ENCODE results near the gene ZSCAN5A. TPM values are rescaled to one million over a fixed set of nuclear protein-coding genes. Genes with fewer than 3 reads are reported as not detected.

The ZSCAN5A gene
- total RNA-seq, 3 donors from 2014 or later (not counting 1 experiment from before 2014, with no cell fraction given) = 6.7 to 10.2 (median 7.9) TPM

- TF ChIP-seq CTCF (IDR thresholded peaks at IDR 0.05) = no peak
- ATAC-seq = no peak
- Mint-ChIP-seq H3K27me3 (ENCODE audit: low read depth in 2 of 2) (no peaks in the 10 kb centered on the region), H3K4me3 (no peak overlapping the region), H3K27ac (no peak overlapping the region), H3K9me3 (peaks cover 4 to 7% of the 10 kb centered on the region in 2 donors), H3K36me3 (peaks cover 16% of the 10 kb centered on the region), H3K4me1 (no peaks in the 10 kb centered on the region)
- no peak for DNase-seq
- intact Hi-C loops (cut with micrococcal nuclease) = no loop called here
- H3K4me3 ChIP-seq (ENCODE audit: low read length) = no peak overlapping the region
- peaks cover 2% of the 10 kb centered on the region for H3K9me3 ChIP-seq (ENCODE audit: control insufficient read depth, insufficient read depth, low read length)
- no peak overlapping the region for H3K27ac ChIP-seq (ENCODE audit: low read length)
- no CpG with 5 or more reads among the region's 1 CpG for WGBS (ENCODE audit: insufficient coverage)
- no peaks in the 10 kb centered on the region for H3K4me1 ChIP-seq (ENCODE audit: control insufficient read depth, insufficient read depth, low read length)
- no peaks in the 10 kb centered on the region for H3K27me3 ChIP-seq (ENCODE audit: control insufficient read depth, insufficient read depth, low read length)
- H3K36me3 ChIP-seq (ENCODE audit: control insufficient read depth, insufficient read depth, low read length) = no peaks in the 10 kb centered on the region
Observed at GRCh38 chr19:56355517-56355916, 40.9 kb upstream of the ZSCAN5A start.

- DNase-seq (no peak), ATAC-seq (no peak)
- Mint-ChIP-seq H3K9me3 (no peaks in the 10 kb centered on the region), H3K36me3 (no peaks in the 10 kb centered on the region), H3K4me1 (no peaks in the 10 kb centered on the region), H3K27ac (no peak overlapping the region), H3K27me3 (ENCODE audit: low read depth in 2 of 2) (peaks cover 0 to 3% of the 10 kb centered on the region in 2 donors), H3K4me3 (no peak overlapping the region)
- no peaks in the 10 kb centered on the region for H3K36me3 ChIP-seq (ENCODE audit: control insufficient read depth, insufficient read depth, low read length)
- H3K4me3 ChIP-seq (ENCODE audit: low read length) = no peak overlapping the region
- no peak overlapping the region for H3K27ac ChIP-seq (ENCODE audit: low read length)
- H3K27me3 ChIP-seq (ENCODE audit: control insufficient read depth, insufficient read depth, low read length) = no peaks in the 10 kb centered on the region
- no peaks in the 10 kb centered on the region for H3K4me1 ChIP-seq (ENCODE audit: control insufficient read depth, insufficient read depth, low read length)
- intact Hi-C loops (cut with micrococcal nuclease) = no loop called here
- TF ChIP-seq CTCF (IDR thresholded peaks at IDR 0.05) = no peak
- no peaks in the 10 kb centered on the region for H3K9me3 ChIP-seq (ENCODE audit: control insufficient read depth, insufficient read depth, low read length)
- 85% methylated on average over 6 of the region's 6 CpGs for WGBS (ENCODE audit: insufficient coverage)
Observed at GRCh38 chr19:56351208-56351607, 36.6 kb upstream of the ZSCAN5A start.

- peak in 1 of 2 donors; percentile 73 for DNase-seq
- Mint-ChIP-seq H3K4me1 (no peaks in the 10 kb centered on the region), H3K4me3 (no peak overlapping the region), H3K9me3 (no peaks in the 10 kb centered on the region), H3K27ac (no peak overlapping the region), H3K27me3 (ENCODE audit: low read depth in 2 of 2) (peaks cover 0 to 3% of the 10 kb centered on the region in 2 donors), H3K36me3 (no peaks in the 10 kb centered on the region)
- Histone ChIP-seq H3K4me3 (ENCODE audit: low read length) (no peak overlapping the region), H3K27me3 (ENCODE audit: control insufficient read depth, insufficient read depth, low read length) (no peaks in the 10 kb centered on the region), H3K9me3 (ENCODE audit: control insufficient read depth, insufficient read depth, low read length) (no peaks in the 10 kb centered on the region), H3K27ac (ENCODE audit: low read length) (no peak overlapping the region), H3K36me3 (ENCODE audit: control insufficient read depth, insufficient read depth, low read length) (no peaks in the 10 kb centered on the region), H3K4me1 (ENCODE audit: control insufficient read depth, insufficient read depth, low read length) (no peaks in the 10 kb centered on the region)
- 21% methylated on average over 6 of the region's 8 CpGs for WGBS (ENCODE audit: insufficient coverage)
- peak; percentile 63 to 72 (median 69) for ATAC-seq
- intact Hi-C loops (cut with micrococcal nuclease) = loop anchor here (1.0 kb wide), 1 partner anchor 97 kb away; no protein-coding TSS in a partner anchor
- TF ChIP-seq CTCF (IDR thresholded peaks at IDR 0.05) = peak; percentile 78
Observed at GRCh38 chr19:56350416-56351045, 35.9 kb upstream of the ZSCAN5A start.
